IPS DF 4.7 (cell line): Measurements from ENCODE around the gene FHL1.

Experiments used
- DNase-seq: peaks from one replicate; pipeline ENCODE4 v3.0.0-alpha.2; 2013; ENCODE audit warnings: low spot score; ENCODE audit errors: extremely low read depth

Gene FHL1

DNA sequence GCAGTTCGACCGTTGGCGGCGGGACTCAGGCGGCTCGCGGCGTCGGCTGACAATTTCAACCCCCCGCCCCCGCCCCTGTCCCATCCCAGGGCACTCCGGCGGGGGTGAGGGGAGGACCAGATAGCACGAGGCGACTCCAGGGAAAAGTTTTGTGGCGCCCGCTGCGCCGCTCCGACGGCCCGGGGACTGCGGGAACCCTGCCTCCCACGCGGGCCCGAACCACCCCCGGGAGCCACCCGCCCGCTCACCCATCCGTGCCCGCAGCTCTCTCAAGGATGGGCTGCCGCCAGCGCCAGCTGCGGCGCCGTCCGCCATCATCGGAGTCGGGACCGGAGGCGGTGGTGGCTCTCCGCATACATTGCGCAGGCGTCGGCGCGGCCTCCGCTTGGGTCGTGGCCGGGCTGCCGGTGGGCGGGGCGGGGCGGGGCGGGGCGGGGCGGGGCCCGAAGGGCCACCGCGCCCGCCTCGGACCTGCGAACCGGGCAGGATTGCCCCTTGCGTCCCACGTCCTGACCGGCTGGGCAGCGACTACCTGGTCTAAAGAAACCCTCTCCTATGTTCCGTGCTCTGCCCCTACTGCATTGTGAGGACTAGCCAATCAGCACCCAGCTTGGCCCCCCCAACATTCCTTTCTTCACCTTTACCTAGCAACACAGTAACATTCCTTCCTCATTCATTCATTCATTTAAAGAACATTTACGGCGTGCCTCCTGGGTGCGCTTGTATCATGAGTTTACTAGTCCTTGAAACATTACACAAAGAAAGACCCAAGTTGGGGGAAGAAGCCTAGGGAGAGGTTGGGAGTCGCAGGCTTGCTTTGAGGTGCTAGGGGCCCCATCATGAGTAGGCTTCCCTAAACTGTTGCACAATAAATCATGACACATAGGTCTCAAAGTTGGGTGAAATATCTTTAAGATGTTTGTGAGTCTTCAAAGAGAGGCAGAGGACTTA, 104.0 kb downstream of the FHL1 start, which contains the start of gene MAP7D3:
Gene MAP7D3, minus strand, starts transcription at position 360 of the 951 bp plus-strand sequence. Its CDS starts 42 bp downstream, at position 318.
- no peak for DNase-seq

DNA sequence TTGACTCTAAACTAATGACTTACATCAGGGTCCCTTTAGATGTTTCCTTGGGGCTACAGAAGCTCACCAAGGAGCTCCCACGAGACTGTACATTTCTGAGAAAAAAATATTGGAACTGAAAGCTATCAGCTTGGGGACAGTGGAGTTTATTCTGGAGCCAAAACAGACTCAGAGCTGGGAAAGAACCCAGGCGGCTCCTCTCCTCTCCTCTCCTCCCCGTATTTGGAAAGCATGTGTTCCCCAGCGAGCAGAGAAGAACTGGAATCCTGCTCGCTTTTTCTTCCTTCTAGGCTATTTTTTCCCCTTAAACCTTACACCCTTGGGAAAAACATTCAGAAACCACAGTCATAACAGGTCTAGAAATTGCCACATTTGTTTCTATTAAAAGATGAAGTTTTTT, 108.2 kb downstream of the FHL1 start:
- DNase-seq: no peak

DNA sequence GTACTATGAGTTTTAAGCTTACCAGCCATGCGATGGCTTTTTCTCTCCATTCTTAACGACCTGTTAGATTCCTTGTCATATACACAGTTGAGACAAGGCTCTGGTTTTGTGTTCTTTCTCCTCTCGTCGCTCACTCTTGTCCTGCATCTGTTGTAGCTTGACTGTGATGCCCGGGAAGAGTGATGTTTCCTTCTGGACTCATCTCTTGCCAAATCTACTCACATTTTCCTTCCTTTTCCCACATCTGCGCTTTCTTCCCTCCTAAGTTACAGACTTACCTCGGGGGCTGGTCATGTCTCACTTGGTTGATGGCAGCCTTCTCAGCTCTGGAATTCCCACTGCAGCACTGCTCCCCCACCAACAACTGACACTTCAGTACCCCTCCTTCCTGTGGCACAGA, 108.7 kb downstream of the FHL1 start:
- no peak for DNase-seq

DNA sequence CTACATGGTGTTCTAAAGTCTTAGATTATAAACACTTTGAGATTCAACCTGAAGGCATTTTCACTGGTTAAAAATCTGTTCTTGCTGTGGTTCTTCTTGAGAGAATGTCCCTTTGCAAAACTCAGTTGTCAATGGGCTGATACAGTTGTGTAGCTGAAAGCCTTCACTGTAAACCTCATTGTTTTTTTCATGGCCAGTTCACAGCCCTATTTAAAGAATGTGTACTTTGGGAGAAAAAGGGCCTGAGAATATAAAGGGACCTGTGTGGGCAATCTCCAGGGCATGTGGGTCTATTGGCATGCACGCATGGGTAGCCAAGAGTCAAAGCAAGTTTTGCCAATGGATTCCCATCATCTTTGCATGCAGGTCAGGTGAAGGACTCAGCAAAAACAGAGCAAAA, 111.6 kb downstream of the FHL1 start:
- DNase-seq: no peak

DNA sequence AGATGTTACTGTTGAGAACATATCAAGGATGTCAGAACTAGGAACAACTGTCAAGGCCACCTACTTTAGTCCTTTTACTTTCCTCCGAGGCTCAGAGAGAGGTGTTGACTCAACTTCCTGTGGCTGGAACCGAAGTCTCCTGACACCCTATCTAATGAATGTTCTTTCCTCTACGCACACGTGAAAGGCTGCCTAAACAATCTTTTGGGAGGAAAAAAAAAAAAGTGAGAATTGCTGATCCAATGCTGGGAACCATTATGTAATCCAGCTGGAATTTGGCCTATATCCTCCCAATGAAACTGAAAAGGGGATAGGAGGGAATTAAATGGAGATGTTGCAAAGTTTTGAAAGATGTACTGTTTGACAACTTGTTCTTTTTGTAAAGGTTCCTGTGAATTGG, 112.2 kb downstream of the FHL1 start:
- DNase-seq: no peak

DNA sequence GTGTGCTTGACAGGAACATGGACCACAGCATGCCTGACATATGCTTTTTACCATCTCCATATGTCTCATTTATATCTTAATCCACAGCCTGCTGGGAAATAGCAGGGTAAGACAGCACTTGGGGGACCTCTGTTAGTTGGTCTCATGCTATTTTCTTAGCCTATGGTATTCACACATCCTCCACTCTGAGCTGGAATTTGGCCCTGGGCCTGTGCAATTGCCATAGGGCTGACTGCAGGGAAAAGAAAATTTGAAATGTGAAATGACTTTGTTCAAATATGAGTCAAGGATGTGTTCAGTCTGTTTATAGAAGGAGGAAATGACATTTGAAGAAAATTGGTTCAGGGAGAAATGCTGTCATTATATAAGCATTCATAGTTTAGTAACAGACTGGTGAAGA, 113.4 kb downstream of the FHL1 start:
- no peak for DNase-seq
